WI38 (cell line): Measurements from ENCODE around the gene USP28.
"Not testable (repeated sequence)": the region's sequence is repeated elsewhere in the genome, so short reads cannot be mapped to it uniquely, and the experiment has no call there.

Experiments
- H3K4me3 ChIP-seq: 2 replicates; pipeline ENCODE4 v1.5.1; 2011; ENCODE audit warnings: low read depth, mild to moderate bottlenecking, control low read depth, low read length
- CTCF ChIP-seq: IDR thresholded peaks from 2 replicates; pipeline ENCODE4 v1.5.1; 2012; ENCODE audit warnings: low read depth, mild to moderate bottlenecking, control low read depth, low read length

USP28 gene

GRCh38 chr11:113802621-113803020 lies 72.8 kb downstream of the USP28 start:
- no peak overlapping the region for H3K4me3 ChIP-seq
- no peak for TF ChIP-seq CTCF

GRCh38 chr11:113796663-113797259 lies 78.6 kb downstream of the USP28 start:
- peak; percentile 53 for TF ChIP-seq CTCF

GRCh38 chr11:113789675-113790320 lies 85.6 kb downstream of the USP28 start:
- no peak for TF ChIP-seq CTCF
- no peak overlapping the region for H3K4me3 ChIP-seq

More at GRCh38 chr11:113796663-113797259, 78.6 kb downstream of the USP28 start:
- no peak overlapping the region for H3K4me3 ChIP-seq

- not testable (repeated sequence) for H3K4me3 ChIP-seq
Measured at GRCh38 chr11:113789016-113789415, 86.4 kb downstream of the USP28 start.

- no peak for TF ChIP-seq CTCF
- H3K4me3 ChIP-seq, result no peak overlapping the region
Measured at GRCh38 chr11:113782134-113782533, 93.2 kb downstream of the USP28 start.

- H3K4me3 ChIP-seq, result no peak overlapping the region
- TF ChIP-seq CTCF, result no peak
Measured at GRCh38 chr11:113781682-113782081, 93.7 kb downstream of the USP28 start.

- TF ChIP-seq CTCF, result no peak
- H3K4me3 ChIP-seq, result no peak within 1 kb of the TSS
Measured at GRCh38 chr11:113779496-113779895, 95.9 kb downstream of the USP28 start, which contains the start of gene CLDN25. Gene CLDN25 (plus strand): TSS chr11:113779796. CDS start chr11:113779796, 0 bp downstream.
